Measurements from ENCODE around the gene CFAP206. TPM values are rescaled to one million over a fixed set of nuclear protein-coding genes. Genes with fewer than 3 reads are reported as not detected.

CFAP206 gene
- total and polyA plus RNA-seq, 8 donors, result 0.06 to 0.56 (median 0.14) TPM; not detected in 3

DNA sequence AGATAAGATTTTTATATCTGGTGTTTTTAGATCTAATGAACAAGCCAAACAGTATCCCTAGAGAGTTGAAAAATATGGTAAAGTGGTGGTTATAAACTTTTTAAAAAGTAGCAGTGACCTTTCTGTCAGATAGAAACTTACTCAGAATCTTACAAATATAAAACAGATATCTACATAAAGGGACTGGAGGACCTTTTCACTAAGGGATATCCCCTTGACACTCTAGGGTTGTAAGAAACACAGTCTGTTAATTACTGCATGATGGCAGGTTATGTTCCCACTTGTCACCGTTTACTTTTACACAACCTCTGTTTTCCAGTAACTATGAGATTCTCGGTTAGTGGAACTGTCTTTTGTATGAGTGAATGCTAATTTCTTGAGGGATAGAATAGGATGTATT, 11.5 kb downstream of the CFAP206 start:
- ATAC-seq, result no peak
- Histone ChIP-seq H3K27ac (no peak overlapping the region), H3K4me1 (no peaks in the 10 kb centered on the region), H3K27me3 (no peaks in the 10 kb centered on the region), H3K4me3 (no peak overlapping the region), H3K9me3 (no peaks in the 10 kb centered on the region), H3K36me3 (no peaks in the 10 kb centered on the region)
- DNase-seq, result no peak
- no peak for FAIRE-seq
- TF ChIP-seq, protein P1, sequence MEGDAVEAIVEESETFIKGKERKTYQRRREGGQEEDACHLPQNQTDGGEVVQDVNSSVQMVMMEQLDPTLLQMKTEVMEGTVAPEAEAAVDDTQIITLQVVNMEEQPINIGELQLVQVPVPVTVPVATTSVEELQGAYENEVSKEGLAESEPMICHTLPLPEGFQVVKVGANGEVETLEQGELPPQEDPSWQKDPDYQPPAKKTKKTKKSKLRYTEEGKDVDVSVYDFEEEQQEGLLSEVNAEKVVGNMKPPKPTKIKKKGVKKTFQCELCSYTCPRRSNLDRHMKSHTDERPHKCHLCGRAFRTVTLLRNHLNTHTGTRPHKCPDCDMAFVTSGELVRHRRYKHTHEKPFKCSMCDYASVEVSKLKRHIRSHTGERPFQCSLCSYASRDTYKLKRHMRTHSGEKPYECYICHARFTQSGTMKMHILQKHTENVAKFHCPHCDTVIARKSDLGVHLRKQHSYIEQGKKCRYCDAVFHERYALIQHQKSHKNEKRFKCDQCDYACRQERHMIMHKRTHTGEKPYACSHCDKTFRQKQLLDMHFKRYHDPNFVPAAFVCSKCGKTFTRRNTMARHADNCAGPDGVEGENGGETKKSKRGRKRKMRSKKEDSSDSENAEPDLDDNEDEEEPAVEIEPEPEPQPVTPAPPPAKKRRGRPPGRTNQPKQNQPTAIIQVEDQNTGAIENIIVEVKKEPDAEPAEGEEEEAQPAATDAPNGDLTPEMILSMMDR (IDR thresholded peaks at IDR 0.05), result no peak
- intact Hi-C loops (cut with DNase I), result no loop called here
- 78 to 82% methylated on average over 2 of the region's 2 CpGs for WGBS, 2 donors

DNA sequence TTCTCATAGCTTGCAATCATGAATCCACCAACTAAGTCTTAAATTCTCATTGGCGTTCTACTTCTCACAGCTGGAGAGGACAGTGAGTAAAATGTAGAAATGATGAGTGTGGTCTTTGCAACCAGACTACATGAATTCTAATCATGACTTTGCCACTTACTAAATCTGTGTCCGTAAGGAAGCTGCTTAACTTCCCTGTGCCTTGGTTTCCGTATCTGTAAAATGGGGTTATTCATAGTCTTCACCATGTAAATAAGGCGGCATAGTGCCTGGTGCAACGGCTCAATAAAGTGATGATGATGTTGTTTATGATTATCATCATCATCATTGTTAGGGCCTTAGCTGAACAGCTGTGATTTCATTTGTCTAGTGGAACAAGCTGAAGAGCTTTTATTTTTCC, 12.6 kb downstream of the CFAP206 start:
- FAIRE-seq (no peak), ATAC-seq (no peak), DNase-seq (no peak)
- Histone ChIP-seq H3K27ac (no peak overlapping the region), H3K4me3 (no peak overlapping the region), H3K9me3 (no peaks in the 10 kb centered on the region), H3K4me1 (no peaks in the 10 kb centered on the region), H3K36me3 (no peaks in the 10 kb centered on the region), H3K27me3 (no peaks in the 10 kb centered on the region)
- WGBS, 2 donors, result 81 to 91% methylated on average over 5 of the region's 5 CpGs
- TF ChIP-seq, protein P1 (IDR thresholded peaks at IDR 0.05), result no peak
- intact Hi-C loops (cut with DNase I), result no loop called here

DNA sequence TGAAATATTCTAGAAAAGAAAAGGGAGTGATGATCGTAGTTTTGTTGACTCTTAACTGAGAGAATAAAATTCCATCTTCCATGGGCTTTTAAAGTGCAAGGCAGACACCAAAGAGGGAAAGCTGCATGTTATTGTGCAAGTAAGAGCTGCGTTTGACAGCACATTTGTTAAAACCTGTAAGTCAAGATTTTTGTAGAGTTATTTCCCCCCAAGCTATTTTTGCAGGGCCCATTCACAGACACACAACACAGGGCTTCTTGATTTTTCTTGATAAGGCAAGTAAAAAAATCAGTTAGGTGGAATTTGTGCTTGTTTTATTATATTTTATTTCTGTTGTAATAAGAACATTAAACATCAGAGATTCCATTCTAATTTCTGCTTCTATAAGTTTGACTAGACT, 13.8 kb downstream of the CFAP206 start:
- DNase-seq (no peak), ATAC-seq (no peak), FAIRE-seq (no peak)
- WGBS, 2 donors, result 39 to 57% methylated on average over 2 of the region's 2 CpGs
- Histone ChIP-seq H3K9me3 (no peaks in the 10 kb centered on the region), H3K4me3 (no peak overlapping the region), H3K4me1 (no peaks in the 10 kb centered on the region), H3K27me3 (no peaks in the 10 kb centered on the region), H3K36me3 (no peaks in the 10 kb centered on the region), H3K27ac (no peak overlapping the region)
- TF ChIP-seq, protein P1 (IDR thresholded peaks at IDR 0.05), result no peak
- intact Hi-C loops (cut with DNase I), result no loop called here

DNA sequence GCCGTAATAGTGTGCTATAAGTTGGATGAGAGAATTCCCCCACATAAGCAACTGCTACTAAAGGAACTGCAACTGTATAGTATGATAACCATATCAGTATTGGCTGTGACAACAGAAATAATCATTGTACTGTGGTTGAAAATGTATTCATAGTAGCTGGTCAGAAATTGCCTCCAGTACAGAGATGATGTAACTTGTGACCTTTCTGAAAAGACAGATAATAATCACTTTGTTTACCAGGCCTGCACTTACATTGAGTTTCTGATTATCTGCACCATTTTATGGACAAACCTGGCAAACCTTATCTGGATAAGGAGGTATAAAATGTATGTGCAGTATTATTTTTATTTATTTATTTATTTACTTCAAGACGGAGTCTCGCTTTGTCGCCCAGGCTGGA, 19.0 kb downstream of the CFAP206 start:
- Histone ChIP-seq H3K27me3 (no peaks in the 10 kb centered on the region), H3K4me3 (no peak overlapping the region), H3K4me1 (no peaks in the 10 kb centered on the region), H3K27ac (no peak overlapping the region), H3K36me3 (no peaks in the 10 kb centered on the region), H3K9me3 (no peaks in the 10 kb centered on the region)
- FAIRE-seq (no peak), DNase-seq (no peak), ATAC-seq (no peak)
- WGBS, 2 donors, result 92 to 94% methylated on average over 4 of the region's 4 CpGs
- TF ChIP-seq, protein P1 (IDR thresholded peaks at IDR 0.05), result no peak
- intact Hi-C loops (cut with DNase I), result no loop called here

DNA sequence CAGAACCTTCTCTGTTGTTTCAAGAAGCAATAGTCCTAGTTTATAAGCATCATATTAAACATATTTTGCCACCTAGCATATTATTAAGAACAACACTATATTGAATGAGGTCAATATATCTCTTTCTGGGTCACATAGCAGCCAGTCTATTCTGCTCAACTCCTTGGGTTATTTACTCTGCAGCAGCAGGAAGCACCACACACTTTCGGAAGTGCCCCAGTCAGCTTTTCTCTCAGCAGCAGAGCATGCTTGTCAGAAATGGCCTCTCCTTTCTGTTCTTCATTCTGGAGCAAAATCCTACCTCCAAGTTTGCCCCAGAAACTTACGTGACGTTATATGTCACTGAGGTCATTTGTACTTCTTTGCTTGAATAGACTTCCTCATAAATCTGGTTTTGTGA, 22.7 kb downstream of the CFAP206 start:
- intact Hi-C loops (cut with DNase I), result no loop called here
- no peak for FAIRE-seq
- Histone ChIP-seq H3K4me3 (no peak overlapping the region), H3K4me1 (no peaks in the 10 kb centered on the region), H3K9me3 (no peaks in the 10 kb centered on the region), H3K27ac (no peak overlapping the region), H3K27me3 (no peaks in the 10 kb centered on the region), H3K36me3 (no peaks in the 10 kb centered on the region)
- TF ChIP-seq, protein P1 (IDR thresholded peaks at IDR 0.05), result no peak
- DNase-seq, result no peak
- 64 to 69% methylated on average over 3 of the region's 3 CpGs for WGBS, 2 donors
- no peak for ATAC-seq
